ENCODE results near the gene SUSD3.
A peak's percentile ranks its signal among the peaks of the same experiment; 100 is the strongest.

SUSD3 gene

GRCh38 chr9:93132946-93133680, 74.6 kb downstream of the SUSD3 start:
- no peak for TF ChIP-seq CTCF (IDR thresholded peaks at IDR 0.05; ENCODE audit: insufficient read depth, low read depth, low read length, missing control alignments)
- peak; percentile 74 for DNase-seq (ENCODE audit: low read depth)
- H3K4me3 ChIP-seq (ENCODE audit: low read depth, low read length) = peak overlapping the region; percentile 76

GRCh38 chr9:93133681-93134014, 75.1 kb downstream of the SUSD3 start:
- no peak for TF ChIP-seq CTCF (IDR thresholded peaks at IDR 0.05; ENCODE audit: insufficient read depth, low read depth, low read length, missing control alignments)
- H3K4me3 ChIP-seq (ENCODE audit: low read depth, low read length) = peak overlapping the region; percentile 76
- no peak for DNase-seq (ENCODE audit: low read depth)

GRCh38 chr9:93134015-93134739, 75.7 kb downstream of the SUSD3 start, which contains the start of gene NINJ1:
TSS of gene NINJ1 (minus strand) at chr9:93134251. CDS start at chr9:93134217, 34 bp downstream.
- peak; percentile 81 for DNase-seq (ENCODE audit: low read depth)
- H3K4me3 ChIP-seq (ENCODE audit: low read depth, low read length) = peak within 1 kb of the TSS; percentile 76
- TF ChIP-seq CTCF (IDR thresholded peaks at IDR 0.05; ENCODE audit: insufficient read depth, low read depth, low read length, missing control alignments) = no peak

All from GM12865 (cell line).